Sigmoid colon (tissue), 7 donors: ENCODE results near the gene MEA1. TPM values are rescaled to one million over a fixed set of nuclear protein-coding genes. Genes with fewer than 3 reads are reported as not detected.

Source experiments
- DNase-seq: peaks from one replicate; pipeline ENCODE4 v3.0.0-alpha.2; 2019
- H3K27ac ChIP-seq, 4 donors: fragments of 200-600 bp; sonication (generic); one replicate each; pipeline ENCODE4 v1.5.1; 2016 to 2019; ENCODE audit warnings: mild to moderate bottlenecking in 1 of 4
- H3K27me3 ChIP-seq, 3 donors: fragments of 200-600 bp; sonication (generic); one replicate each; pipeline ENCODE4 v1.5.1; 2019; ENCODE audit warnings: mild to moderate bottlenecking in 1 of 3
- H3K36me3 ChIP-seq, 4 donors: fragments of 200-600 bp; sonication (generic); one replicate each; pipeline ENCODE4 v1.5.1; 2016 to 2019
- H3K4me1 ChIP-seq, 4 donors: fragments of 200-600 bp; sonication (generic); one replicate each; pipeline ENCODE4 v1.5.1; 2017 to 2019
- H3K4me3 ChIP-seq, 4 donors: fragments of 200-600 bp; sonication (generic); one replicate each; pipeline ENCODE4 v1.5.1; 2017 to 2019; ENCODE audit warnings: mild to moderate bottlenecking in 2 of 4, moderate library complexity in 1 of 4
- H3K9me3 ChIP-seq, 4 donors: fragments of 200-600 bp in 3 of 4; sonication (generic) in 3 of 4; one replicate each; pipeline versions ENCODE4 v1.5.1 to v1.6.1; 2013 to 2019
- CTCF ChIP-seq, 4 experiments: fragments of 450-650 bp in 3 of 4; fragments of 200-600 bp in 1 of 4; IDR thresholded peaks; one replicate each; pipeline ENCODE4 v1.5.1; 2016 to 2019; ENCODE audit warnings: antibody characterized with exemption in 4 of 4, mild to moderate bottlenecking in 3 of 4, moderate library complexity in 2 of 4
- EP300 ChIP-seq, 4 donors: sonication (generic); formaldehyde crosslinking; IDR thresholded peaks; one replicate each; pipeline ENCODE4 v1.6.1; 2017; ENCODE audit warnings: antibody characterized with exemption in 4 of 4
- POLR2A ChIP-seq, 2 donors: fragments of 450-650 bp; IDR thresholded peaks; one replicate each; pipeline ENCODE4 v1.6.1; 2016; ENCODE audit warnings: antibody characterized with exemption in 2 of 2, mild to moderate bottlenecking in 2 of 2, moderate library complexity in 2 of 2
- POLR2AphosphoS5 ChIP-seq, 4 donors: sonication (generic); formaldehyde crosslinking; IDR thresholded peaks; one replicate each; pipeline ENCODE4 v1.6.1; 2017; ENCODE audit warnings: antibody characterized with exemption in 4 of 4
- WGBS, 2 donors: extraction: QIAGEN DNeasy Blood & Tissue Kit; methylation state at CpG; one replicate each; pipeline ENCODE4 v1.1.7; 2013; 5-methylcytosine and 5-hydroxymethylcytosine counted together
- intact Hi-C: fragments of 100-400 bp; cut with DNase I; formaldehyde crosslinking; loops from one replicate; pipeline ENCODE4 v1.15.1; 2023
- polyA plus RNA-seq, 3 donors: library from polyadenylated mRNA; stranded (reverse); fragments of 200-250 nt; gene quantifications; one replicate each; pipeline ENCODE4 v1.2.3, GENCODE V29; 2013
- total RNA-seq, 4 donors: library from RNA; depleted of rRNA; stranded (reverse); fragments of >200 nt; gene quantifications; one replicate each; pipeline ENCODE4 v1.1.0, GENCODE V29; 2016
- donor health status: healthy with polysubstance abuse.
- donor health status: Bipolar disorder and iron deficiency.
- donor health status: healthy.

MEA1 gene
- total and polyA plus RNA-seq, 7 donors = 49.0 to 93.1 (median 73.8) TPM

DNA sequence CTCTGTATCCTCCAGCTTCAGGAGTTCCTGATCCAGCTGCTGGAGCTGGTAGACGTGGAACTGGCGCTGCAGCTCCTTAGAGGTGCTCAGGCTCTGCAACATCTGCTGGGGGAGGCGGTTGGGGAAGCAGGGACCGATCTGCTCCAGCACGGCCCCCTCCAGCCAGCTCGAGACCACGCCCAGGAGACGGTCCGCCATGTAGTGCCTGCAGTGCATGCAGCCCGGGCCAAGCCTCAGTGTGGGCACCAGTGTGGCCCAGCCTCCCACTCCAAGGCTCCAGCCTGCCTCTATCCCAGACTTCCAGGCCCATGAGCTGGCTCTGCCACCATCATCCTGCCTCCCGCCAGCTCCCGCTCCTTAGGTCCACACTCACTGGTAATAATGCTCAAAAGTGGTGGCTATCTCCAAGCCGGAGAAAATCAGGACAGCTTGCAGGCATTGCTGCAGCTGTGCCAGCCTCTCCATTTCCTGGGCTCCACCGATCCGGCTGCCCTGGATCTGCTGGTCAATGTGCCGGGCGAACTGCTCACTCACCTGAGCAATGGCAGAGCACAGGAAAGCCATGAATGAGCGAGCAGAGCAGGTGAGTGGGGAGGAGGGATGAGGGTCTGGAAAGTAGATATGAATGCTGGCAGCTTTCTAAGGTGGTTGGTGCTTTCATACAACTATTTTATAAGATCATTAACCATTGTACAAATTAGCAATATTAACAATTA, 27.0 kb upstream of the MEA1 start:
- intact Hi-C loops = no loop called here
- no peaks in the 10 kb centered on the region for H3K27me3 ChIP-seq
- H3K4me1 ChIP-seq = no peaks in the 10 kb centered on the region
- H3K9me3 ChIP-seq = no peaks in the 10 kb centered on the region
- peaks cover 14 to 77% (median 23%) of the 10 kb centered on the region in 4 donors for H3K36me3 ChIP-seq
- TF ChIP-seq CTCF (IDR thresholded peaks at IDR 0.05) (no peak), POLR2AphosphoS5 (IDR thresholded peaks at IDR 0.05) (no peak), EP300 (IDR thresholded peaks at IDR 0.05) (no peak), POLR2A (IDR thresholded peaks at IDR 0.05) (no peak)
- DNase-seq = no peak
- H3K27ac ChIP-seq = no peak overlapping the region
- WGBS, 2 donors = 95 to 96% methylated on average over 18 of the region's 18 CpGs
- no peak overlapping the region for H3K4me3 ChIP-seq

- intact Hi-C loops = no loop called here
- H3K4me1 ChIP-seq = no peaks in the 10 kb centered on the region
- peaks cover 14 to 72% (median 27%) of the 10 kb centered on the region in 4 donors for H3K36me3 ChIP-seq
- no peaks in the 10 kb centered on the region for H3K27me3 ChIP-seq
- H3K27ac ChIP-seq = no peak overlapping the region
- H3K4me3 ChIP-seq = no peak overlapping the region
- TF ChIP-seq CTCF (IDR thresholded peaks at IDR 0.05) = no peak
- no peak for TF ChIP-seq POLR2A (IDR thresholded peaks at IDR 0.05)
- TF ChIP-seq EP300 (IDR thresholded peaks at IDR 0.05) = no peak
- TF ChIP-seq POLR2AphosphoS5 (IDR thresholded peaks at IDR 0.05) = no peak
- 88 to 91% methylated on average over 9 of the region's 9 CpGs for WGBS, 2 donors
- no peak for DNase-seq
- no peaks in the 10 kb centered on the region for H3K9me3 ChIP-seq
These were observed 25.0 kb upstream of the MEA1 start for GRCh38 chr6:43038727-43039126.

GRCh38 chr6:43037706-43038105, 24.0 kb upstream of the MEA1 start:
- Histone ChIP-seq H3K4me3 (no peak overlapping the region), H3K27ac (no peak overlapping the region), H3K4me1 (no peaks in the 10 kb centered on the region), H3K27me3 (no peaks in the 10 kb centered on the region), H3K36me3 (peaks cover 13 to 72% (median 21%) of the 10 kb centered on the region in 4 donors), H3K9me3 (no peaks in the 10 kb centered on the region)
- intact Hi-C loops = no loop called here
- 94 to 95% methylated on average over 9 of the region's 9 CpGs for WGBS, 2 donors
- DNase-seq = no peak
- TF ChIP-seq EP300 (IDR thresholded peaks at IDR 0.05) (no peak), POLR2AphosphoS5 (IDR thresholded peaks at IDR 0.05) (no peak), CTCF (IDR thresholded peaks at IDR 0.05) (no peak), POLR2A (IDR thresholded peaks at IDR 0.05) (no peak)

GRCh38 chr6:43037197-43037596, 23.5 kb upstream of the MEA1 start:
- Histone ChIP-seq H3K4me3 (no peak overlapping the region), H3K9me3 (no peaks in the 10 kb centered on the region), H3K27ac (no peak overlapping the region), H3K27me3 (no peaks in the 10 kb centered on the region), H3K36me3 (peaks cover 13 to 72% (median 21%) of the 10 kb centered on the region in 4 donors), H3K4me1 (no peaks in the 10 kb centered on the region)
- TF ChIP-seq POLR2AphosphoS5 (IDR thresholded peaks at IDR 0.05) = no peak
- no peak for TF ChIP-seq POLR2A (IDR thresholded peaks at IDR 0.05)
- no peak for DNase-seq
- intact Hi-C loops = no loop called here
- 89 to 92% methylated on average over 5 of the region's 5 CpGs for WGBS, 2 donors

DNA sequence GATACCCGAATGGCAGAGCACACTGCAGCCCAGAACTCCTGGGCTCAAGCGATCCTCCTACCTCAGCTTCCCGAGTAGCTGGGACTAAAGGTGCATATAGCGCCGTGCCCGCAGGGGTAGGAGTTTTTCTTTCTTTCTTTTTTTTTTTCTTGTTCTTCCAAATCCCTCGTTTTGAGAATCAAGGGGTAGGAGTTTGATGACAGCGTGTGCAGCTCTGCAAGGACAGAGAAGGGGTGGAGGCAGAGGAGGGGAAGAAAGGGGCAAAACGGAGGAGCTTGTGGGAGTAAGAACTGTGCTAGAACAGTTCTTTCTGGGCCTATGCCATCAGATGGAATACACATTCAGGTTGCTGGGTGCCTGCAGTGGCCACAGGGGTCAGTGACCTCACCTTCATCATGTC, 23.0 kb upstream of the MEA1 start:
- DNase-seq = no peak
- WGBS, 2 donors = 90 to 94% methylated on average over 9 of the region's 9 CpGs
- Histone ChIP-seq H3K36me3 (peaks cover 13 to 74% (median 21%) of the 10 kb centered on the region in 4 donors), H3K27ac (no peak overlapping the region), H3K27me3 (no peaks in the 10 kb centered on the region), H3K4me3 (no peak overlapping the region), H3K9me3 (no peaks in the 10 kb centered on the region), H3K4me1 (no peaks in the 10 kb centered on the region)
- intact Hi-C loops = no loop called here
- TF ChIP-seq EP300 (IDR thresholded peaks at IDR 0.05) (no peak), CTCF (IDR thresholded peaks at IDR 0.05) (no peak), POLR2AphosphoS5 (IDR thresholded peaks at IDR 0.05) (no peak), POLR2A (IDR thresholded peaks at IDR 0.05) (no peak)
